Colonic mucosa (tissue), 4 donors: Measurements from ENCODE around the gene ATP9A. TPM values are rescaled to one million over a fixed set of nuclear protein-coding genes. Genes with fewer than 3 reads are reported as not detected.
A peak's percentile ranks its signal among the peaks of the same experiment; 100 is the strongest.

ENCODE experiments used
- DNase-seq: peaks from one replicate; pipeline ENCODE4 v3.0.0-alpha.2; 2020
- H3K27ac ChIP-seq: fragments of 200-600 bp; one replicate; pipeline ENCODE4 v1.8.0; 2021
- H3K27me3 ChIP-seq: fragments of 200-600 bp; one replicate; pipeline ENCODE4 v1.8.0; 2021
- H3K36me3 ChIP-seq: fragments of 200-600 bp; one replicate; pipeline ENCODE4 v1.8.0; 2021
- H3K4me1 ChIP-seq: fragments of 200-600 bp; one replicate; pipeline ENCODE4 v1.8.0; 2021; ENCODE audit warnings: mild to moderate bottlenecking
- H3K4me3 ChIP-seq: fragments of 200-600 bp; one replicate; pipeline ENCODE4 v1.8.0; 2021
- H3K9ac ChIP-seq, 2 donors: one replicate each; pipeline ENCODE4 v1.7.0; 2013; ENCODE audit warnings: control low read depth in 2 of 2, low read depth in 2 of 2, low read length in 2 of 2
- H3K9me3 ChIP-seq: fragments of 200-600 bp; one replicate; pipeline ENCODE4 v1.8.0; 2021
- intact Hi-C: fragments of 100-400 bp; cut with DNase I; formaldehyde crosslinking; loops from one replicate; pipeline ENCODE4 v1.14.1; 2022
- total RNA-seq, 2 donors: library from RNA; stranded (reverse); fragmentation: NEBNext Ultra II Directional in 1 of 2; extraction: Animal tissue kit (Norgen Biotek cat#: 25700) in 1 of 2; gene quantifications; one replicate each; pipeline ENCODE4 v1.2.1, GENCODE V29; 2021
- TF ChIP-seq, protein P1 (sequence below): fragments of 200-600 bp; IDR thresholded peaks from one replicate; pipeline ENCODE4 v1.8.0; 2022; ENCODE audit warnings: antibody characterized with exemption, mild to moderate bottlenecking
- donor health status: healthy.
- donor health status: DM: no; HTN: no; CAD: no.
- donor health status: DM: no; HTN: no; CAD: no.

The ATP9A gene
- total RNA-seq, 2 donors from 2014 or later = 40.2 to 70.1 TPM

DNA sequence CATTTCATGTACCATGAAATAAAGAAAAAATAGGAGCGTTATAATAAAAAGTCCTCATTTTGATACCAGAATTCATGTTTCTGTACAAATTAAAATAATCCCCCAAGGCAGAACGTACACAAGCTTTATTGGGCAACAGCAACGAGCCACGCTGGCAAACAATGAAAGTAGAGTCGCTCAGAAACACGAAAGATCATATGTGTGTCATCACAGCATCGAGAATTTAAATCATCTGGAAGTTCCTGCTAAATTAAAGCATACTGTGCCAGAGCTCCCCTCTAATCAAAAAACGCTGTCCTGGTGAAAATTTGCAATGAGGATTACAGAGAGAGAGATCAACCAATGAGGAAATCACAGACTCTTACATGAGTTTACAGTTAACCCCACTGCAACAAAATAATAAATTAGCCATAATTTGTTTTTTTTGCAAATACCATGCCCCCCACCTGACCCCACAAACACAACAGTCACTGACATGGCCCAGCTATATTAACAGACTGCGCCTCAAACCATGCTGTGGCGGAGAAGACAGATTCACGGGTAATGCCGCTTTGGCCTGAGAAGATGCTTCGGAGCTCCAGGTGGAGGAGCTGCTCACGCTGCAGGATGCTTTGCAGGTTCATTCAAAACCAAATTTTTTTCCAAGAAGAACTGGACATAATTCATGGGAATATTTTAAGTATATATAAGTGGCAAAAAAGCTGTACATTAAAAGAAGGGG is 171.4 kb downstream of the ATP9A start:
- Histone ChIP-seq H3K27ac (no peak overlapping the region), H3K4me1 (no peaks in the 10 kb centered on the region), H3K9ac (no peak overlapping the region), H3K4me3 (no peak overlapping the region), H3K36me3 (no peaks in the 10 kb centered on the region), H3K9me3 (no peaks in the 10 kb centered on the region), H3K27me3 (no peaks in the 10 kb centered on the region)
- TF ChIP-seq, protein P1, sequence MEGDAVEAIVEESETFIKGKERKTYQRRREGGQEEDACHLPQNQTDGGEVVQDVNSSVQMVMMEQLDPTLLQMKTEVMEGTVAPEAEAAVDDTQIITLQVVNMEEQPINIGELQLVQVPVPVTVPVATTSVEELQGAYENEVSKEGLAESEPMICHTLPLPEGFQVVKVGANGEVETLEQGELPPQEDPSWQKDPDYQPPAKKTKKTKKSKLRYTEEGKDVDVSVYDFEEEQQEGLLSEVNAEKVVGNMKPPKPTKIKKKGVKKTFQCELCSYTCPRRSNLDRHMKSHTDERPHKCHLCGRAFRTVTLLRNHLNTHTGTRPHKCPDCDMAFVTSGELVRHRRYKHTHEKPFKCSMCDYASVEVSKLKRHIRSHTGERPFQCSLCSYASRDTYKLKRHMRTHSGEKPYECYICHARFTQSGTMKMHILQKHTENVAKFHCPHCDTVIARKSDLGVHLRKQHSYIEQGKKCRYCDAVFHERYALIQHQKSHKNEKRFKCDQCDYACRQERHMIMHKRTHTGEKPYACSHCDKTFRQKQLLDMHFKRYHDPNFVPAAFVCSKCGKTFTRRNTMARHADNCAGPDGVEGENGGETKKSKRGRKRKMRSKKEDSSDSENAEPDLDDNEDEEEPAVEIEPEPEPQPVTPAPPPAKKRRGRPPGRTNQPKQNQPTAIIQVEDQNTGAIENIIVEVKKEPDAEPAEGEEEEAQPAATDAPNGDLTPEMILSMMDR = no peak
- intact Hi-C loops = loop anchor here (10.0 kb wide), 1 partner anchor 612 kb away; no protein-coding TSS in a partner anchor
- no peak for DNase-seq

DNA sequence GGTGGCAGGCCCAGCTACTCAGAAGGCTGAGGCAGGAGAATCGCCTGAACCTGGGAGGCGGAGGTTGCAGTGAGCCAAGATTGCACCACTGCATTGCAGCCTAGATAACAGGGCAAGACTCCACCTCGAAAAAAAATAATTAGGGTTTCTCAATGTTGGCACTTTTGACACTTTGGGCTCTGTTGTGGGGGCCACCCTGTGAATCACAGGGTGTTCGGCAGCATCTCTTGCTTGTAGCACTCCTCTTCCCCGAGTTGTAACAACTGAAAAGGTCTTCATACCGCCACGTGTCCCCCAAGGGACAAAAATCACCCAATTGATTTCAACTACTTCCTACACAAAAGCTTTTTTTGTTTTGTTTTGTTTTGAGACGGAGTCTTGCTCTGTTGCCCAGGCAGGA is 172.4 kb downstream of the ATP9A start:
- H3K27ac ChIP-seq = no peak overlapping the region
- H3K4me3 ChIP-seq = no peak overlapping the region
- no peaks in the 10 kb centered on the region for H3K36me3 ChIP-seq
- DNase-seq = no peak
- TF ChIP-seq, protein P1 = no peak
- intact Hi-C loops = loop anchor here (2.0 to 10.0 kb wide), 2 partner anchors 223 to 611 kb away; no protein-coding TSS in a partner anchor
- H3K27me3 ChIP-seq = no peaks in the 10 kb centered on the region
- H3K4me1 ChIP-seq = no peaks in the 10 kb centered on the region
- no peak overlapping the region for H3K9ac ChIP-seq
- H3K9me3 ChIP-seq = no peaks in the 10 kb centered on the region

DNA sequence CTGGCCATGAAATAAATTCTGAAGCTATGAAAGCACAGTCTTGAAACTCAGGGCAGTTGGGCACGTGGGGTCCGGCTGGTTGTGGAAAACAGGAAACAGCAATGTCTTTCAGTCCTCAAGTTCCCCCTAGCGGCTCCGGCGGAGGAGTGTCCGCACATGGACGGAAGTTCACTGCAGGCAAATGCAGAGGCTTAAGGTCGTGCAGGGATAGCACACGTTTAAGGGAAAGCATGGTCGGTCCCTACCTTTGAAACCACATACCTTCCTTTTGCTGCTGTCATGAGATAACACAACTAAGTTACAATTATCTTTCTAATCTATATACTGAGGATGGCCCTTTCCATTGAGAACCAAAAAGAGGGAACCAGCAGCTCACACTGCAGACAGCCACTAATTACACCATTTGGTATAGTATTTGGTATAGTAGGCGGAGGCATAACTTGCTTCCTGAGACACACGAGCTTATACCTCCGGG is 173.1 kb downstream of the ATP9A start:
- intact Hi-C loops = loop anchor here (2.0 to 10.0 kb wide), 2 partner anchors 222 to 610 kb away; no protein-coding TSS in a partner anchor
- Histone ChIP-seq H3K9me3 (no peaks in the 10 kb centered on the region), H3K4me3 (no peak overlapping the region), H3K27me3 (no peaks in the 10 kb centered on the region), H3K36me3 (no peaks in the 10 kb centered on the region), H3K27ac (no peak overlapping the region), H3K9ac (no peak overlapping the region), H3K4me1 (no peaks in the 10 kb centered on the region)
- DNase-seq = peak; percentile 86
- TF ChIP-seq, protein P1 = peak; percentile 83

DNA sequence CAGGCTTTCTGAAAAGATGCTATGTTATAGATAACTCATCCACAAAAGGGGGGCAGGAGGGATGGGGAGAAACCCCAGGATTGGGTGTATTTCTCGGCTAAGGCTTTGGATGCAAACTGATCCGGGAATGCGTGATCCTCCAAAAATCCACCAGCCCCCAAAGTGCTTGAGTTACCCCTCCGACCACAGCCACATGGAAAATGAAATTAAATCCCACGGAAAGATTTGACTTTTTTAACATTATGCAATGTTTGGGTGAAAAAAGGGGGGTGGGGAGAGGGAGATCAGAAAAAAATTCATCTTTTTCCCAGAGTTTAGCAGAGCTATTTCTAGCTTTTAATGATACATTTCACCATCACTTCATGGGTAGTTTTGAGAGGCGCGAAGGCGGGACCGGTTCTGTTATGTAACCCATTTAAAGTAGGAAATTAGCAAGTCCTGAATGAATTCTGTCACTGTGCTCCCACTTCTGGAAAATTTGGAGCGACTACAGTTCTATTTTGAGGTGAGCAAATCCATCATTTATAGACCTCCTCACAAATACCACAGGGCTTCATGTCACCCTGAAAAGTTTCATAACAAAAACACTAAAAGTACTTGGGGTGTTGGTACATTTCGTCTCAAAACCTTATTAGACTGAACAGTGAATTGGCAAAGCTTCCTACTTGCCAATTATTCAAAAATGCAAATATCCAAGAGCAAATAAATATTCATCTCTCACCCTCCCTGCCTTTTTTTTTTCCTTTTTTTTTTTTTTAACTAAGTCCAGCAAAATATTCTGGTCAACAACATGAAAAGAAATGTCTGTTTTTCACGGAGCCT is 173.7 kb downstream of the ATP9A start:
- Histone ChIP-seq H3K4me1 (no peaks in the 10 kb centered on the region), H3K9ac (no peak overlapping the region), H3K36me3 (no peaks in the 10 kb centered on the region), H3K9me3 (no peaks in the 10 kb centered on the region), H3K27me3 (no peaks in the 10 kb centered on the region), H3K27ac (no peak overlapping the region), H3K4me3 (no peak overlapping the region)
- DNase-seq = no peak
- intact Hi-C loops = loop anchor here (2.0 to 10.0 kb wide), 2 partner anchors 222 to 610 kb away; no protein-coding TSS in a partner anchor
- TF ChIP-seq, protein P1 = no peak

DNA sequence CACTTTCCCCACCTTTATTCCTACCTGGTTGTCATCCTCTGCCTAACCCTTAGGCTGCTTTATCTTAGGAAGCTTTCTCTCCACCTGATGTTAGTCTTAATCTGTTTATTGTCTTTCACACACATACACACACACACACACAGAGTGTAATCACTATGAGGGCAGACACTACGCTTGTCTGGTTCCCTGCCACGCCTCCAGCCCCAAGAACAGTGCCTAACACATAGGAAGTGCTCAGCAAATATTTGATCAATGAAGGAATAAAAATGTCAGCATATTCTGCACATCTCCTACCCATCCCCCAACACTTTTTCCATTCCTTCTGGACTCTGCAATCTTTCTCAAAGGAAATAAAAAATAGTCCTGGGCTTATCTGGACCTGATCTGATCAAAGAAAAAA is 174.6 kb downstream of the ATP9A start:
- no peak overlapping the region for H3K27ac ChIP-seq
- intact Hi-C loops = loop anchor here (10.0 kb wide), 1 partner anchor 609 kb away; no protein-coding TSS in a partner anchor
- TF ChIP-seq, protein P1 = no peak

More for the DNA sequence above, 174.6 kb downstream of the ATP9A start:
- Histone ChIP-seq H3K9ac (no peak overlapping the region), H3K4me1 (no peaks in the 10 kb centered on the region), H3K4me3 (no peak overlapping the region), H3K36me3 (no peaks in the 10 kb centered on the region), H3K9me3 (no peaks in the 10 kb centered on the region), H3K27me3 (no peaks in the 10 kb centered on the region)
- no peak for DNase-seq
